Measurements from ENCODE around the gene HOMER2. TPM values are rescaled to one million over a fixed set of nuclear protein-coding genes. Genes with fewer than 3 reads are reported as not detected.

The HOMER2 gene
- total and polyA plus RNA-seq, 2 of the 13 experiments (the other 11 are each of a cell fraction or from before 2014, with no cell fraction given), result 12.9 to 14.1 TPM

DNA sequence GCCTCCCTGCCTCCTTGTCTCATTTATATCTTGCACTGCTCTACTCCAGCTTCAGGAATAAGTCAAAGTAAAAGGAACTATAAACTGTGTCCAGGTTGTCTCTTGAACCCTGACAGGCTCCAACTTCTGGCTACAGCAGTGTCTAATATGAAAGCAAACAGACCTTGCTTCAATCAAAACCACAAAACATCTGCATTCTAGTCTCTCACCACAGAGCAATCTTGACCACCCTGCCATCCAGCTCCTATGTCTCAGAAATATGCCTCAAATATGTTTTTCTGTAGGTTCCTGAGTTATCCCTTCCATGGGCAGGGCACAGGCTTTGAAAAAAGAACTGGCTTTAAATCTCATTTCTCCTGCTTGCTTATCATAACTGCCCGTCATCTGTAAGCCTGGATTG lies 20.5 kb upstream of the HOMER2 start:
- no peak for DNase-seq (ENCODE audit: low spot score)
- peaks cover 15% of the 10 kb centered on the region for H3K4me1 ChIP-seq (ENCODE audit: insufficient read depth, low read length)
- ATAC-seq, result no peak
- no peak overlapping the region for H3K27ac ChIP-seq (ENCODE audit: extremely low read length, insufficient read depth, low read length)
- H3K4me3 ChIP-seq (replicated peaks in 1 of 3; ENCODE audit: insufficient read depth in 1 of 3, low read depth in 2 of 3, low read length in 3 of 3), result no peak overlapping the region
- 94% methylated on average over 1 of the region's 1 CpG for WGBS (ENCODE audit: low lambda C conversion rate)
- ChIA-PET POLR2A (no interaction called here), CTCF (ENCODE audit: low intra/inter-chr PET ratio, low total read pairs) (no interaction called here)
- no peaks in the 10 kb centered on the region for H3K9me3 ChIP-seq (ENCODE audit: low read length)
- no peak overlapping the region for H3K4me2 ChIP-seq (ENCODE audit: low read depth, low read length)
- no peak for FAIRE-seq
- no peak overlapping the region for H3K9ac ChIP-seq (ENCODE audit: insufficient read depth, low read depth, low read length)
- intact Hi-C loops (cut with micrococcal nuclease; ENCODE audit: unreplicated experiment) (no loop called here), in situ Hi-C loops (cut with HindIII; ENCODE audit: extremely low pct_ligation_motif_present, low pct_unique_long_range_greater_than_20kb) (no loop called here)
- BruUV-seq (replicated peaks), result no TSS peak
- no peaks in the 10 kb centered on the region for H3K27me3 ChIP-seq (ENCODE audit: control insufficient read depth in 1 of 2, insufficient read depth in 2 of 2, low read length in 2 of 2)
- no peaks in the 10 kb centered on the region for H3K79me2 ChIP-seq (ENCODE audit: insufficient read depth, low read length)
- H4K20me1 ChIP-seq (ENCODE audit: insufficient read depth, low read length), result no peaks in the 10 kb centered on the region
- no peaks in the 10 kb centered on the region for H3K36me3 ChIP-seq (replicated peaks in 1 of 2; ENCODE audit: control insufficient read depth in 1 of 2, insufficient read depth in 2 of 2, low read length in 2 of 2)
- no peak overlapping the region for H2AFZ ChIP-seq (ENCODE audit: low read length)
- TF ChIP-seq ZSCAN21 (CRISPR knock-in tag; IDR thresholded peaks at IDR 0.05; ENCODE audit: borderline replicate concordance) (no peak), YEATS2 (CRISPR knock-in tag; IDR thresholded peaks at IDR 0.05; ENCODE audit: borderline replicate concordance) (no peak), ZNF7 (CRISPR knock-in tag; IDR thresholded peaks at IDR 0.05) (no peak), ZBTB20 (CRISPR knock-in tag; IDR thresholded peaks at IDR 0.05; ENCODE audit: borderline replicate concordance, low read depth) (no peak), ZNF430 (CRISPR knock-in tag; IDR thresholded peaks at IDR 0.05) (no peak), CSRNP2 (CRISPR knock-in tag; conservative IDR thresholded peaks at IDR 0.05; ENCODE audit: low read depth) (no peak), ZNF614 (CRISPR knock-in tag; IDR thresholded peaks at IDR 0.05; ENCODE audit: borderline replicate concordance) (no peak), ZNF879 (CRISPR knock-in tag; IDR thresholded peaks at IDR 0.05) (no peak), ZFYVE20 (CRISPR knock-in tag; IDR thresholded peaks at IDR 0.05; ENCODE audit: borderline replicate concordance, low read depth) (no peak)
- TF ChIP-seq, protein P1, sequence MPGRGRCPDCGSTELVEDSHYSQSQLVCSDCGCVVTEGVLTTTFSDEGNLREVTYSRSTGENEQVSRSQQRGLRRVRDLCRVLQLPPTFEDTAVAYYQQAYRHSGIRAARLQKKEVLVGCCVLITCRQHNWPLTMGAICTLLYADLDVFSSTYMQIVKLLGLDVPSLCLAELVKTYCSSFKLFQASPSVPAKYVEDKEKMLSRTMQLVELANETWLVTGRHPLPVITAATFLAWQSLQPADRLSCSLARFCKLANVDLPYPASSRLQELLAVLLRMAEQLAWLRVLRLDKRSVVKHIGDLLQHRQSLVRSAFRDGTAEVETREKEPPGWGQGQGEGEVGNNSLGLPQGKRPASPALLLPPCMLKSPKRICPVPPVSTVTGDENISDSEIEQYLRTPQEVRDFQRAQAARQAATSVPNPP (CRISPR knock-in tag; IDR thresholded peaks at IDR 0.05), result no peak
- TF ChIP-seq, protein P2, sequence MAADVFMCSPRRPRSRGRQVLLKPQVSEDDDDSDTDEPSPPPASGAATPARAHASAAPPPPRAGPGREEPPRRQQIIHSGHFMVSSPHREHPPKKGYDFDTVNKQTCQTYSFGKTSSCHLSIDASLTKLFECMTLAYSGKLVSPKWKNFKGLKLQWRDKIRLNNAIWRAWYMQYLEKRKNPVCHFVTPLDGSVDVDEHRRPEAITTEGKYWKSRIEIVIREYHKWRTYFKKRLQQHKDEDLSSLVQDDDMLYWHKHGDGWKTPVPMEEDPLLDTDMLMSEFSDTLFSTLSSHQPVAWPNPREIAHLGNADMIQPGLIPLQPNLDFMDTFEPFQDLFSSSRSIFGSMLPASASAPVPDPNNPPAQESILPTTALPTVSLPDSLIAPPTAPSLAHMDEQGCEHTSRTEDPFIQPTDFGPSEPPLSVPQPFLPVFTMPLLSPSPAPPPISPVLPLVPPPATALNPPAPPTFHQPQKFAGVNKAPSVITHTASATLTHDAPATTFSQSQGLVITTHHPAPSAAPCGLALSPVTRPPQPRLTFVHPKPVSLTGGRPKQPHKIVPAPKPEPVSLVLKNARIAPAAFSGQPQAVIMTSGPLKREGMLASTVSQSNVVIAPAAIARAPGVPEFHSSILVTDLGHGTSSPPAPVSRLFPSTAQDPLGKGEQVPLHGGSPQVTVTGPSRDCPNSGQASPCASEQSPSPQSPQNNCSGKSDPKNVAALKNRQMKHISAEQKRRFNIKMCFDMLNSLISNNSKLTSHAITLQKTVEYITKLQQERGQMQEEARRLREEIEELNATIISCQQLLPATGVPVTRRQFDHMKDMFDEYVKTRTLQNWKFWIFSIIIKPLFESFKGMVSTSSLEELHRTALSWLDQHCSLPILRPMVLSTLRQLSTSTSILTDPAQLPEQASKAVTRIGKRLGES (CRISPR knock-in tag; IDR thresholded peaks at IDR 0.05; ENCODE audit: borderline replicate concordance), result no peak
- TF ChIP-seq, protein P3, sequence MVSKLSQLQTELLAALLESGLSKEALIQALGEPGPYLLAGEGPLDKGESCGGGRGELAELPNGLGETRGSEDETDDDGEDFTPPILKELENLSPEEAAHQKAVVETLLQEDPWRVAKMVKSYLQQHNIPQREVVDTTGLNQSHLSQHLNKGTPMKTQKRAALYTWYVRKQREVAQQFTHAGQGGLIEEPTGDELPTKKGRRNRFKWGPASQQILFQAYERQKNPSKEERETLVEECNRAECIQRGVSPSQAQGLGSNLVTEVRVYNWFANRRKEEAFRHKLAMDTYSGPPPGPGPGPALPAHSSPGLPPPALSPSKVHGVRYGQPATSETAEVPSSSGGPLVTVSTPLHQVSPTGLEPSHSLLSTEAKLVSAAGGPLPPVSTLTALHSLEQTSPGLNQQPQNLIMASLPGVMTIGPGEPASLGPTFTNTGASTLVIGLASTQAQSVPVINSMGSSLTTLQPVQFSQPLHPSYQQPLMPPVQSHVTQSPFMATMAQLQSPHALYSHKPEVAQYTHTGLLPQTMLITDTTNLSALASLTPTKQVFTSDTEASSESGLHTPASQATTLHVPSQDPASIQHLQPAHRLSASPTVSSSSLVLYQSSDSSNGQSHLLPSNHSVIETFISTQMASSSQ (IDR thresholded peaks at IDR 0.05; ENCODE audit: low read depth), result no peak
- TF ChIP-seq, protein P3 (CRISPR knock-in tag; IDR thresholded peaks at IDR 0.05; ENCODE audit: borderline replicate concordance), result no peak
- TF ChIP-seq, protein P4, sequence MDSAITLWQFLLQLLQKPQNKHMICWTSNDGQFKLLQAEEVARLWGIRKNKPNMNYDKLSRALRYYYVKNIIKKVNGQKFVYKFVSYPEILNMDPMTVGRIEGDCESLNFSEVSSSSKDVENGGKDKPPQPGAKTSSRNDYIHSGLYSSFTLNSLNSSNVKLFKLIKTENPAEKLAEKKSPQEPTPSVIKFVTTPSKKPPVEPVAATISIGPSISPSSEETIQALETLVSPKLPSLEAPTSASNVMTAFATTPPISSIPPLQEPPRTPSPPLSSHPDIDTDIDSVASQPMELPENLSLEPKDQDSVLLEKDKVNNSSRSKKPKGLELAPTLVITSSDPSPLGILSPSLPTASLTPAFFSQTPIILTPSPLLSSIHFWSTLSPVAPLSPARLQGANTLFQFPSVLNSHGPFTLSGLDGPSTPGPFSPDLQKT (CRISPR knock-in tag; IDR thresholded peaks at IDR 0.05; ENCODE audit: borderline replicate concordance), result no peak
